ENCODE results near the gene GZF1.

The GZF1 gene

DNA sequence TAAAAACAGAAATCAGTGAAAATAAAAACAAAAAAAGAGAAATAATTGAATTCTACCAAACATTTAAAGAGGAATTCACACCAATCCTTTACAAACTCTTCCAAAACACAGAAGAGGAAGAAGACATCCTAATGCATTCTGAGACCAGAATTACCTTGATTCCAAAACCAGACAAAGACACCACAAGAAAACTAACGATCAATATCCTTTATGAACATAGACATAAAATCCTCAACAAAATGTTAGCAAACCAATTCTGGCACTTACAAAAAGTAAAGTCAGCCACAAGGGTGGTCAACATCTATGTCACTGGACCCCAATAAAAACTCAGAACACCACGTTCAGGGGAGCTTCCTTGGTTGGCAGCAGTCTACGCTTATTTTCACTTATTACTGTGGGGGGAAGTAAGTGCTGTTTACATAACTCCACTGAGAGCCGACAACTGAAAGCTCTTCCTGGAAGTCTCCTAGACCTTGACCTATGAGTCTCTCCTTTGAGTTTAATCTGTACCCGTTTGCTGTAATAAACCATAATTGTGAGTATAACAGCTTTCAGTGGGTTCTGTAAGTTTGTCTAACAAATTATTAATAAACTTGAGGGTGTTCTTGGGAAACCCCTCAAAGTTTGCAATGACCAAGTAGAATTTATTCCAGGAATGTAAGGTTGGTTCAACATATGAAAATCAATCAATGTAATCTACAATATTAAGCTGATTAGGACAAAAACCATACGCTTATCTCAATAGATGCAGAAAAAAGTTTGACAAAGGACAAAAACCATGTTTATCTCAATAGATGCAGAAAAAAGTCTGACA is 24.5 kb downstream of the GZF1 start:
- ATAC-seq: no peak

DNA sequence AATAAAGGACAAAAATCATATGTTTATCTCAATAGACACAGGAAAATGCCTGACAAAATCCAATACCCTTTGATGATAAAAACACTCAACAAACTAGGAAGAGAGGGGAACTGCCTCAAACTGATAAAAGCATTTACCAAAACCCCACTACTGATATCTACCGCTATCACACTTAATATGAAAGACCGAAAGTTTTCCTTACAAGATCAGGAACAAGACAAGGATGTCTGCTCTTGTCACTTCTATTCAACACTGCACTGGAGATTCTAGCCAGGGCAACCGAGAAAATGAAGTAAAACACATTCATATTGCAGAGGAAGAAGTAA is 25.1 kb downstream of the GZF1 start:
- TF ChIP-seq BACH2 (CRISPR knock-in tag; IDR thresholded peaks at IDR 0.05; ENCODE audit: borderline replicate concordance): no peak
- TF ChIP-seq ZNF8 (CRISPR knock-in tag; IDR thresholded peaks at IDR 0.05): no peak
- TF ChIP-seq, protein P1, sequence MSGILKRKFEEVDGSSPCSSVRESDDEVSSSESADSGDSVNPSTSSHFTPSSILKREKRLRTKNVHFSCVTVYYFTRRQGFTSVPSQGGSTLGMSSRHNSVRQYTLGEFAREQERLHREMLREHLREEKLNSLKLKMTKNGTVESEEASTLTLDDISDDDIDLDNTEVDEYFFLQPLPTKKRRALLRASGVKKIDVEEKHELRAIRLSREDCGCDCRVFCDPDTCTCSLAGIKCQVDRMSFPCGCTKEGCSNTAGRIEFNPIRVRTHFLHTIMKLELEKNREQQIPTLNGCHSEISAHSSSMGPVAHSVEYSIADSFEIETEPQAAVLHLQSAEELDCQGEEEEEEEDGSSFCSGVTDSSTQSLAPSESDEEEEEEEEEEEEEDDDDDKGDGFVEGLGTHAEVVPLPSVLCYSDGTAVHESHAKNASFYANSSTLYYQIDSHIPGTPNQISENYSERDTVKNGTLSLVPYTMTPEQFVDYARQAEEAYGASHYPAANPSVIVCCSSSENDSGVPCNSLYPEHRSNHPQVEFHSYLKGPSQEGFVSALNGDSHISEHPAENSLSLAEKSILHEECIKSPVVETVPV (CRISPR knock-in tag; IDR thresholded peaks at IDR 0.05): no peak
- no peak for TF ChIP-seq TOX (CRISPR knock-in tag; IDR thresholded peaks at IDR 0.05; ENCODE audit: borderline replicate concordance)
- no peak for TF ChIP-seq ZFP30 (CRISPR knock-in tag; IDR thresholded peaks at IDR 0.05)
- no peak for TF ChIP-seq ZFP3 (CRISPR knock-in tag; IDR thresholded peaks at IDR 0.05)
- no peak for TF ChIP-seq TCF4 (CRISPR knock-in tag; IDR thresholded peaks at IDR 0.05; ENCODE audit: borderline replicate concordance)
- TF ChIP-seq ESRRG (CRISPR knock-in tag; IDR thresholded peaks at IDR 0.05): no peak
- no peak for TF ChIP-seq ISL1 (CRISPR knock-in tag; IDR thresholded peaks at IDR 0.05)
- no peak for TF ChIP-seq RARB (CRISPR knock-in tag; IDR thresholded peaks at IDR 0.05)
- TF ChIP-seq ZNF70 (CRISPR knock-in tag; IDR thresholded peaks at IDR 0.05): no peak
- no peak for TF ChIP-seq ARNTL (CRISPR knock-in tag; IDR thresholded peaks at IDR 0.05; ENCODE audit: borderline replicate concordance, low read depth)
- no peak for TF ChIP-seq SNAI2 (CRISPR knock-in tag; IDR thresholded peaks at IDR 0.05)
- no peak for TF ChIP-seq ZC3H10 (CRISPR knock-in tag; IDR thresholded peaks at IDR 0.05)
- no peak for TF ChIP-seq ZNF565 (CRISPR knock-in tag; conservative IDR thresholded peaks at IDR 0.05; ENCODE audit: low read depth)
- TF ChIP-seq, protein P2, sequence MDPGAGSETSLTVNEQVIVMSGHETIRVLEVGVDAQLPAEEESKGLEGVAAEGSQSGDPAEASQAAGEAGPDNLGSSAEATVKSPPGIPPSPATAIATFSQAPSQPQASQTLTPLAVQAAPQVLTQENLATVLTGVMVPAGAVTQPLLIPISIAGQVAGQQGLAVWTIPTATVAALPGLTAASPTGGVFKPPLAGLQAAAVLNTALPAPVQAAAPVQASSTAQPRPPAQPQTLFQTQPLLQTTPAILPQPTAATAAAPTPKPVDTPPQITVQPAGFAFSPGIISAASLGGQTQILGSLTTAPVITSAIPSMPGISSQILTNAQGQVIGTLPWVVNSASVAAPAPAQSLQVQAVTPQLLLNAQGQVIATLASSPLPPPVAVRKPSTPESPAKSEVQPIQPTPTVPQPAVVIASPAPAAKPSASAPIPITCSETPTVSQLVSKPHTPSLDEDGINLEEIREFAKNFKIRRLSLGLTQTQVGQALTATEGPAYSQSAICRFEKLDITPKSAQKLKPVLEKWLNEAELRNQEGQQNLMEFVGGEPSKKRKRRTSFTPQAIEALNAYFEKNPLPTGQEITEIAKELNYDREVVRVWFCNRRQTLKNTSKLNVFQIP (CRISPR knock-in tag; IDR thresholded peaks at IDR 0.05; ENCODE audit: borderline replicate concordance, low read depth): no peak
- TF ChIP-seq, protein P3, sequence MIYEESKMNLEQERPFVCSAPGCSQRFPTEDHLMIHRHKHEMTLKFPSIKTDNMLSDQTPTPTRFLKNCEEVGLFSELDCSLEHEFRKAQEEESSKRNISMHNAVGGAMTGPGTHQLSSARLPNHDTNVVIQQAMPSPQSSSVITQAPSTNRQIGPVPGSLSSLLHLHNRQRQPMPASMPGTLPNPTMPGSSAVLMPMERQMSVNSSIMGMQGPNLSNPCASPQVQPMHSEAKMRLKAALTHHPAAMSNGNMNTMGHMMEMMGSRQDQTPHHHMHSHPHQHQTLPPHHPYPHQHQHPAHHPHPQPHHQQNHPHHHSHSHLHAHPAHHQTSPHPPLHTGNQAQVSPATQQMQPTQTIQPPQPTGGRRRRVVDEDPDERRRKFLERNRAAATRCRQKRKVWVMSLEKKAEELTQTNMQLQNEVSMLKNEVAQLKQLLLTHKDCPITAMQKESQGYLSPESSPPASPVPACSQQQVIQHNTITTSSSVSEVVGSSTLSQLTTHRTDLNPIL (CRISPR knock-in tag; IDR thresholded peaks at IDR 0.05; ENCODE audit: low read depth): no peak
- TF ChIP-seq, protein P4, sequence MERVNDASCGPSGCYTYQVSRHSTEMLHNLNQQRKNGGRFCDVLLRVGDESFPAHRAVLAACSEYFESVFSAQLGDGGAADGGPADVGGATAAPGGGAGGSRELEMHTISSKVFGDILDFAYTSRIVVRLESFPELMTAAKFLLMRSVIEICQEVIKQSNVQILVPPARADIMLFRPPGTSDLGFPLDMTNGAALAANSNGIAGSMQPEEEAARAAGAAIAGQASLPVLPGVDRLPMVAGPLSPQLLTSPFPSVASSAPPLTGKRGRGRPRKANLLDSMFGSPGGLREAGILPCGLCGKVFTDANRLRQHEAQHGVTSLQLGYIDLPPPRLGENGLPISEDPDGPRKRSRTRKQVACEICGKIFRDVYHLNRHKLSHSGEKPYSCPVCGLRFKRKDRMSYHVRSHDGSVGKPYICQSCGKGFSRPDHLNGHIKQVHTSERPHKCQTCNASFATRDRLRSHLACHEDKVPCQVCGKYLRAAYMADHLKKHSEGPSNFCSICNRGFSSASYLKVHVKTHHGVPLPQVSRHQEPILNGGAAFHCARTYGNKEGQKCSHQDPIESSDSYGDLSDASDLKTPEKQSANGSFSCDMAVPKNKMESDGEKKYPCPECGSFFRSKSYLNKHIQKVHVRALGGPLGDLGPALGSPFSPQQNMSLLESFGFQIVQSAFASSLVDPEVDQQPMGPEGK (CRISPR knock-in tag; IDR thresholded peaks at IDR 0.05; ENCODE audit: borderline replicate concordance): no peak
- TF ChIP-seq, protein P5, sequence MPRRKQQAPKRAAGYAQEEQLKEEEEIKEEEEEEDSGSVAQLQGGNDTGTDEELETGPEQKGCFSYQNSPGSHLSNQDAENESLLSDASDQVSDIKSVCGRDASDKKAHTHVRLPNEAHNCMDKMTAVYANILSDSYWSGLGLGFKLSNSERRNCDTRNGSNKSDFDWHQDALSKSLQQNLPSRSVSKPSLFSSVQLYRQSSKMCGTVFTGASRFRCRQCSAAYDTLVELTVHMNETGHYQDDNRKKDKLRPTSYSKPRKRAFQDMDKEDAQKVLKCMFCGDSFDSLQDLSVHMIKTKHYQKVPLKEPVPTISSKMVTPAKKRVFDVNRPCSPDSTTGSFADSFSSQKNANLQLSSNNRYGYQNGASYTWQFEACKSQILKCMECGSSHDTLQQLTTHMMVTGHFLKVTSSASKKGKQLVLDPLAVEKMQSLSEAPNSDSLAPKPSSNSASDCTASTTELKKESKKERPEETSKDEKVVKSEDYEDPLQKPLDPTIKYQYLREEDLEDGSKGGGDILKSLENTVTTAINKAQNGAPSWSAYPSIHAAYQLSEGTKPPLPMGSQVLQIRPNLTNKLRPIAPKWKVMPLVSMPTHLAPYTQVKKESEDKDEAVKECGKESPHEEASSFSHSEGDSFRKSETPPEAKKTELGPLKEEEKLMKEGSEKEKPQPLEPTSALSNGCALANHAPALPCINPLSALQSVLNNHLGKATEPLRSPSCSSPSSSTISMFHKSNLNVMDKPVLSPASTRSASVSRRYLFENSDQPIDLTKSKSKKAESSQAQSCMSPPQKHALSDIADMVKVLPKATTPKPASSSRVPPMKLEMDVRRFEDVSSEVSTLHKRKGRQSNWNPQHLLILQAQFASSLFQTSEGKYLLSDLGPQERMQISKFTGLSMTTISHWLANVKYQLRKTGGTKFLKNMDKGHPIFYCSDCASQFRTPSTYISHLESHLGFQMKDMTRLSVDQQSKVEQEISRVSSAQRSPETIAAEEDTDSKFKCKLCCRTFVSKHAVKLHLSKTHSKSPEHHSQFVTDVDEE (CRISPR knock-in tag; IDR thresholded peaks at IDR 0.05): no peak
- TF ChIP-seq GLIS3 (CRISPR knock-in tag; IDR thresholded peaks at IDR 0.05): no peak
- no peak for ATAC-seq

More for the DNA sequence above, 24.5 kb downstream of the GZF1 start:
- TF ChIP-seq ZC3H10 (CRISPR knock-in tag; IDR thresholded peaks at IDR 0.05) (no peak), SNAI2 (CRISPR knock-in tag; IDR thresholded peaks at IDR 0.05) (no peak), CSDC2 (CRISPR knock-in tag; IDR thresholded peaks at IDR 0.05) (no peak), RARB (CRISPR knock-in tag; IDR thresholded peaks at IDR 0.05) (no peak), OSR1 (CRISPR knock-in tag; IDR thresholded peaks at IDR 0.05) (no peak), ARNTL (CRISPR knock-in tag; IDR thresholded peaks at IDR 0.05; ENCODE audit: borderline replicate concordance, low read depth) (no peak), ZFP30 (CRISPR knock-in tag; IDR thresholded peaks at IDR 0.05) (no peak), PPARA (CRISPR knock-in tag; IDR thresholded peaks at IDR 0.05; ENCODE audit: borderline replicate concordance) (no peak), BACH2 (CRISPR knock-in tag; IDR thresholded peaks at IDR 0.05; ENCODE audit: borderline replicate concordance) (no peak), ZFP3 (CRISPR knock-in tag; IDR thresholded peaks at IDR 0.05) (no peak), ZNF70 (CRISPR knock-in tag; IDR thresholded peaks at IDR 0.05) (no peak)
- TF ChIP-seq, protein P5 (CRISPR knock-in tag; IDR thresholded peaks at IDR 0.05): no peak
- TF ChIP-seq, protein P4 (CRISPR knock-in tag; IDR thresholded peaks at IDR 0.05; ENCODE audit: borderline replicate concordance): no peak
